GM12891 (cell line): ENCODE data around the gene ITGA8.

ENCODE experiments used
- POLR2AphosphoS5 ChIP-seq: IDR thresholded peaks from 2 replicates; pipeline ENCODE4 v1.6.1; 2011; ENCODE audit warnings: low read depth, low read length, control low read depth
- TAF1 ChIP-seq: IDR thresholded peaks from 2 replicates; pipeline ENCODE4 v1.6.1; 2011; ENCODE audit warnings: low read depth, low read length, control low read depth

GRCh38 chr10:15703151-15703880 lies 16.4 kb downstream of the ITGA8 start:
- TF ChIP-seq TAF1 (no peak), POLR2AphosphoS5 (no peak)
